Endothelial cell of umbilical vein (primary cell): Measurements from ENCODE around the gene NUMBL.

Experiments
- GATA2 ChIP-seq: IDR thresholded peaks from 2 replicates; pipeline ENCODE4 v1.7.0; 2011; ENCODE audit warnings: low read depth, mild to moderate bottlenecking, moderate library complexity, mixed read lengths, low read length; ENCODE audit not compliant: insufficient read length, insufficient read depth
- POLR2A ChIP-seq: IDR thresholded peaks from 2 replicates; pipeline ENCODE4 v1.6.1; 2012; ENCODE audit warnings: low read depth, mild to moderate bottlenecking, control low read depth, low read length
- POLR2AphosphoS5 ChIP-seq: IDR thresholded peaks from 2 replicates; pipeline ENCODE4 v1.6.1; 2012; ENCODE audit warnings: low read depth, mild to moderate bottlenecking, control low read depth, low read length, moderate library complexity; ENCODE audit not compliant: insufficient read depth
- TF ChIP-seq, protein P1 (sequence below), 2 donors: IDR thresholded peaks; 1 replicate in 1 of 2; 2 replicates in 1 of 2; pipeline ENCODE4 v1.5.1; 2011; ENCODE audit warnings: low read length in 2 of 2, mild to moderate bottlenecking in 2 of 2, moderate library complexity in 2 of 2, control low read depth in 1 of 2, inconsistent platforms in 1 of 2, low read depth in 1 of 2; ENCODE audit not compliant: insufficient read depth in 1 of 2; ENCODE audit errors: extremely low read depth in 1 of 2

DNA sequence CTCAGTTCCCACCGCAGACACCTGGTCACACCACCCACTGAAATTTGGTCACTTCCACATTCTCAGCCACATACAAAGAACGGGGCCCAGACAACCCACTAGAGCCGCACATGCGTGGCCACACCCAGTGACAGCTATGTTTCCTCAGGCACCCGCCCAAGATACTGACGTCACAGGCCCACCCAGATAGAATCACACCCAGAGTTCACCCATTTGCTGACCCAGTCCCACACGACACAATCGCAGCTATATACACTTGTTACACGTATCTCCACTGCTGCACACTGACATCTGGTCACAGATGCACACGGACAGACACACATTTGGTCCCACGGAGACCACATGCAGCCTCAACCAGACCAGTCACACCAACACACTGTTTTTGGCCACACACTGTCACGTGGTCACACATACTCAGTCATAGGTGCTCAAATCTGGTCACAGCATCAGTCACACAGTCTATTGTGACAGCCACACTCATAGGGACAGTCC lies 2.9 kb downstream of the NUMBL start:
- no peak for TF ChIP-seq POLR2AphosphoS5
- no peak for TF ChIP-seq POLR2A
- TF ChIP-seq, protein P1, sequence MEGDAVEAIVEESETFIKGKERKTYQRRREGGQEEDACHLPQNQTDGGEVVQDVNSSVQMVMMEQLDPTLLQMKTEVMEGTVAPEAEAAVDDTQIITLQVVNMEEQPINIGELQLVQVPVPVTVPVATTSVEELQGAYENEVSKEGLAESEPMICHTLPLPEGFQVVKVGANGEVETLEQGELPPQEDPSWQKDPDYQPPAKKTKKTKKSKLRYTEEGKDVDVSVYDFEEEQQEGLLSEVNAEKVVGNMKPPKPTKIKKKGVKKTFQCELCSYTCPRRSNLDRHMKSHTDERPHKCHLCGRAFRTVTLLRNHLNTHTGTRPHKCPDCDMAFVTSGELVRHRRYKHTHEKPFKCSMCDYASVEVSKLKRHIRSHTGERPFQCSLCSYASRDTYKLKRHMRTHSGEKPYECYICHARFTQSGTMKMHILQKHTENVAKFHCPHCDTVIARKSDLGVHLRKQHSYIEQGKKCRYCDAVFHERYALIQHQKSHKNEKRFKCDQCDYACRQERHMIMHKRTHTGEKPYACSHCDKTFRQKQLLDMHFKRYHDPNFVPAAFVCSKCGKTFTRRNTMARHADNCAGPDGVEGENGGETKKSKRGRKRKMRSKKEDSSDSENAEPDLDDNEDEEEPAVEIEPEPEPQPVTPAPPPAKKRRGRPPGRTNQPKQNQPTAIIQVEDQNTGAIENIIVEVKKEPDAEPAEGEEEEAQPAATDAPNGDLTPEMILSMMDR (IDR thresholded peaks at IDR 0.05; ENCODE audit: extremely low read depth in 1 of 2, insufficient read depth in 1 of 2, low read depth in 1 of 2, low read length in 2 of 2) = no peak
- TF ChIP-seq GATA2 = no peak
